ENCODE measurements around the gene BTBD9. TPM values are rescaled to one million over a fixed set of nuclear protein-coding genes. Genes with fewer than 3 reads are reported as not detected.
A peak's percentile ranks its signal among the peaks of the same experiment; 100 is the strongest.

BTBD9 gene
- total RNA-seq, 1 donor from 2014 or later: 49.7 TPM

- H3K27me3 ChIP-seq (ENCODE audit: low read depth): no peaks in the 10 kb centered on the region
- DNase-seq (no peak), ATAC-seq (peak; percentile 65 to 72)
- peaks cover 3% of the 10 kb centered on the region for H3K4me1 ChIP-seq
- H3K4me3 ChIP-seq: no peak overlapping the region
- no peak overlapping the region for H3K27ac ChIP-seq
- no peaks in the 10 kb centered on the region for H3K36me3 ChIP-seq
- no peaks in the 10 kb centered on the region for H3K9me3 ChIP-seq
- intact Hi-C loops (cut with DNase I): no loop called here
- peak; percentile 95 for TF ChIP-seq CTCF (IDR thresholded peaks at IDR 0.05)
Observed at GRCh38 chr6:38493931-38494547, 145.7 kb downstream of the BTBD9 start.

GRCh38 chr6:38492031-38492430, 147.7 kb downstream of the BTBD9 start:
- intact Hi-C loops (cut with DNase I): no loop called here

GRCh38 chr6:38489951-38490350, 149.8 kb downstream of the BTBD9 start:
- H3K4me3 ChIP-seq: no peak overlapping the region
- H3K27ac ChIP-seq: no peak overlapping the region
- H3K9me3 ChIP-seq: no peaks in the 10 kb centered on the region
- H3K36me3 ChIP-seq: no peaks in the 10 kb centered on the region
- ATAC-seq (no peak), DNase-seq (no peak)
- no peak for TF ChIP-seq CTCF (IDR thresholded peaks at IDR 0.05)
- H3K27me3 ChIP-seq (ENCODE audit: low read depth): no peaks in the 10 kb centered on the region
- intact Hi-C loops (cut with DNase I): no loop called here
- H3K4me1 ChIP-seq: peaks cover 3% of the 10 kb centered on the region

More at GRCh38 chr6:38492031-38492430, 147.7 kb downstream of the BTBD9 start:
- no peak overlapping the region for H3K4me3 ChIP-seq
- DNase-seq: no peak
- peaks cover 3% of the 10 kb centered on the region for H3K4me1 ChIP-seq
- no peaks in the 10 kb centered on the region for H3K27me3 ChIP-seq (ENCODE audit: low read depth)
- H3K9me3 ChIP-seq: no peaks in the 10 kb centered on the region
- no peak overlapping the region for H3K27ac ChIP-seq
- no peak for ATAC-seq
- H3K36me3 ChIP-seq: no peaks in the 10 kb centered on the region
- TF ChIP-seq CTCF (IDR thresholded peaks at IDR 0.05): no peak

DNA sequence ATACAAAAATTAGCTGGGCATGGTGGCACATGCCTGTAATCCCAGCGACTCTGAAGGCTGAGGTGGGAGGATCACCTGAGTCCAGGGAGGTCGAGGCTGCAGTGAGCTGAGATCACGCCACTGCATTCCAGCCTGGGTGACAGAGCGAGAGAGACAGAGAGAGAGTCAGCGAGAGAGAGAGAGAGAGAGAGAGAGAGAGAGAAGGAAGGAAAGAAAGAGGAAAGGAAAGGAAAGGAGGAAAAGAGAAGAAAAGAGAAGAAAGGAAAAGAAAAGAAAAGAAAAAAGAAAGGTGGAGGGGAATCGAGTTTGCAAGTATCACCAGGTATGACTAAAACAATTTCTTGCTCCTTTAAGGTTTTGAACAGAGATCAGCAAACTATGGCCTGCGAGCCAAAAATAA, 152.3 kb downstream of the BTBD9 start:
- DNase-seq: no peak
- Histone ChIP-seq H3K27ac (no peak overlapping the region), H3K4me1 (peaks cover 12% of the 10 kb centered on the region), H3K27me3 (ENCODE audit: low read depth) (no peaks in the 10 kb centered on the region), H3K9me3 (no peaks in the 10 kb centered on the region), H3K36me3 (no peaks in the 10 kb centered on the region), H3K4me3 (no peak overlapping the region)
- intact Hi-C loops (cut with DNase I): no loop called here
- ATAC-seq: no peak
- no peak for TF ChIP-seq CTCF (IDR thresholded peaks at IDR 0.05)

GRCh38 chr6:38485488-38485887, 154.2 kb downstream of the BTBD9 start:
- DNase-seq (no peak), ATAC-seq (no peak)
- intact Hi-C loops (cut with DNase I): no loop called here
- Histone ChIP-seq H3K27me3 (ENCODE audit: low read depth) (no peaks in the 10 kb centered on the region), H3K4me1 (peaks cover 20% of the 10 kb centered on the region), H3K9me3 (no peaks in the 10 kb centered on the region), H3K4me3 (no peak overlapping the region), H3K27ac (no peak overlapping the region), H3K36me3 (no peaks in the 10 kb centered on the region)
- no peak for TF ChIP-seq CTCF (IDR thresholded peaks at IDR 0.05)
